ENCODE data around the gene LYPD5.
"Not testable (repeated sequence)": the region's sequence is repeated elsewhere in the genome, so short reads cannot be mapped to it uniquely, and the experiment has no call there.

LYPD5 gene

GRCh38 chr19:43818500-43818899, 16.3 kb upstream of the LYPD5 start:
- Histone ChIP-seq H3K4me3 (no peak overlapping the region), H3K36me3 (no peaks in the 10 kb centered on the region), H3K27me3 (peaks cover 0 to 15% of the 10 kb centered on the region in 2 donors), H3K9me3 (no peaks in the 10 kb centered on the region), H3K27ac (no peak overlapping the region), H3K4me1 (peaks cover 0 to 9% (median 0%) of the 10 kb centered on the region in 4 donors)
- intact Hi-C loops (cut with DNase I; ENCODE audit: low total_unique reads): no loop called here
- no peak for DNase-seq
- TF ChIP-seq CTCF (IDR thresholded peaks at IDR 0.05): no peak

- intact Hi-C loops (cut with DNase I; ENCODE audit: low total_unique reads); H3K4me1 ChIP-seq; DNase-seq; H3K36me3 ChIP-seq; H3K27ac ChIP-seq; H3K4me3 ChIP-seq; H3K9me3 ChIP-seq: not testable (repeated sequence)
- H3K27me3 ChIP-seq: peaks cover 0 to 18% of the 10 kb centered on the region in 2 donors
Measured at GRCh38 chr19:43817454-43817853, 15.2 kb upstream of the LYPD5 start.

GRCh38 chr19:43814663-43815352, 12.6 kb upstream of the LYPD5 start:
- Histone ChIP-seq H3K36me3 (no peaks in the 10 kb centered on the region), H3K4me1 (no peaks in the 10 kb centered on the region), H3K4me3 (no peak overlapping the region), H3K27ac (no peak overlapping the region), H3K9me3 (no peaks in the 10 kb centered on the region), H3K27me3 (peaks cover 0 to 13% of the 10 kb centered on the region in 2 donors)
- no peak for TF ChIP-seq CTCF (IDR thresholded peaks at IDR 0.05)
- no peak for DNase-seq
- intact Hi-C loops (cut with DNase I; ENCODE audit: low total_unique reads): no loop called here

- H3K36me3 ChIP-seq: no peaks in the 10 kb centered on the region
- no peak overlapping the region for H3K27ac ChIP-seq
- no peaks in the 10 kb centered on the region for H3K9me3 ChIP-seq
- H3K4me1 ChIP-seq: no peaks in the 10 kb centered on the region
- no peak overlapping the region for H3K4me3 ChIP-seq
- no peak for TF ChIP-seq CTCF (IDR thresholded peaks at IDR 0.05)
- no peak for DNase-seq
- intact Hi-C loops (cut with DNase I; ENCODE audit: low total_unique reads): no loop called here
- H3K27me3 ChIP-seq: peaks cover 0 to 10% of the 10 kb centered on the region in 2 donors
Measured at GRCh38 chr19:43812688-43813087, 10.4 kb upstream of the LYPD5 start.

- TF ChIP-seq CTCF (IDR thresholded peaks at IDR 0.05): no peak
- Histone ChIP-seq H3K27me3 (peaks cover 0 to 12% of the 10 kb centered on the region in 2 donors), H3K27ac (no peak overlapping the region), H3K9me3 (no peaks in the 10 kb centered on the region), H3K36me3 (no peaks in the 10 kb centered on the region), H3K4me1 (no peaks in the 10 kb centered on the region), H3K4me3 (no peak overlapping the region)
- DNase-seq: no peak
- intact Hi-C loops (cut with DNase I; ENCODE audit: low total_unique reads): no loop called here
Measured at GRCh38 chr19:43812259-43812658, 10.0 kb upstream of the LYPD5 start.

GRCh38 chr19:43811837-43812236, 9.6 kb upstream of the LYPD5 start:
- H3K36me3 ChIP-seq: no peaks in the 10 kb centered on the region
- TF ChIP-seq CTCF (IDR thresholded peaks at IDR 0.05): no peak
- intact Hi-C loops (cut with DNase I; ENCODE audit: low total_unique reads): no loop called here
- H3K27me3 ChIP-seq: peaks cover 0 to 12% of the 10 kb centered on the region in 2 donors
- H3K4me3 ChIP-seq: no peak overlapping the region
- no peaks in the 10 kb centered on the region for H3K9me3 ChIP-seq
- H3K4me1 ChIP-seq: no peaks in the 10 kb centered on the region
- no peak for DNase-seq
- no peak overlapping the region for H3K27ac ChIP-seq

Data from tibial artery (tissue), 4 donors.